B cell (primary cell): ENCODE measurements around the gene ULK4. TPM values are rescaled to one million over a fixed set of nuclear protein-coding genes. Genes with fewer than 3 reads are reported as not detected.

ENCODE experiments used
- ATAC-seq: fragments of 200-7000 bp; cut with Tn5 transposase; one replicate; pipeline ENCODE4 v1.10.0; 2021; ENCODE audit warnings: low read depth, mild to moderate bottlenecking, moderate number of reproducible peaks, moderate library complexity
- CTCF ChIA-PET: fragments of 350-600 bp; sonication (Branson Sonifier 250); formaldehyde crosslinking; loops from one replicate; lab custom pipeline; 2021; ENCODE audit warnings: antibody characterized with exemption, inconsistent platforms; lab: Charles Lee
- POLR2A ChIA-PET: fragments of 350-600 bp; sonication (Branson Sonifier 250); formaldehyde crosslinking; loops from one replicate; lab custom pipeline; 2021; ENCODE audit warnings: antibody characterized with exemption; lab: Charles Lee
- DNase-seq: peaks from one replicate; pipeline ENCODE4 v3.0.0; 2013
- H2AFZ ChIP-seq: 2 replicates; pipeline ENCODE4 v1.6.1; 2012; ENCODE audit warnings: mild to moderate bottlenecking, low read depth, low read length; ENCODE audit not compliant: insufficient read depth, poor library complexity, severe bottlenecking
- H3K27ac ChIP-seq, 2 donors: 1 replicate in 1 of 2; 2 replicates in 1 of 2; pipeline ENCODE4 v1.5.1; 2012 to 2013; ENCODE audit warnings: low read length in 2 of 2, mild to moderate bottlenecking in 2 of 2, moderate library complexity in 1 of 2
- H3K27me3 ChIP-seq, 4 experiments: fragments of 200-600 bp in 1 of 4; sonication (generic) in 1 of 4; replicated peaks in 1 of 4; 1 replicate in 2 of 4; 2 replicates in 2 of 4; pipeline versions ENCODE4 v1.6.1 to v1.7.0; 2013 to 2016; ENCODE audit warnings: low read length in 3 of 4, mild to moderate bottlenecking in 2 of 4, mixed read lengths in 1 of 4, moderate library complexity in 1 of 4; ENCODE audit not compliant: insufficient read depth in 4 of 4, control insufficient read depth in 3 of 4; ENCODE audit errors: control extremely low read depth in 1 of 4
- H3K36me3 ChIP-seq, 2 experiments: replicated peaks in 1 of 2; 1 replicate in 1 of 2; 2 replicates in 1 of 2; pipeline versions ENCODE4 v1.6.1 to v1.7.1; 2013; ENCODE audit warnings: low read length in 1 of 2; ENCODE audit not compliant: insufficient read depth in 2 of 2, control insufficient read depth in 1 of 2; ENCODE audit errors: control extremely low read depth in 1 of 2, extremely low read depth in 1 of 2
- H3K4me1 ChIP-seq, 2 donors: fragments of 200-600 bp in 1 of 2; sonication (generic) in 1 of 2; 1 replicate in 1 of 2; 2 replicates in 1 of 2; pipeline versions ENCODE4 v1.5.1 to v1.6.1; 2013 to 2017; ENCODE audit warnings: low read length in 2 of 2; ENCODE audit not compliant: control insufficient read depth in 2 of 2, insufficient read depth in 2 of 2
- H3K4me2 ChIP-seq: replicated peaks from 2 replicates; pipeline ENCODE3; 2012; ENCODE audit warnings: mild to moderate bottlenecking, low read depth, low read length; ENCODE audit not compliant: poor library complexity, severe bottlenecking
- H3K4me3 ChIP-seq, 5 experiments: fragments of 200-600 bp in 1 of 5; sonication (generic) in 1 of 5; 1 replicate in 3 of 5; 2 replicates in 2 of 5; pipeline versions ENCODE4 v1.5.1 to v1.7.0; 2011 to 2016; ENCODE audit warnings: low read length in 4 of 5, mild to moderate bottlenecking in 4 of 5, low read depth in 2 of 5, control low read depth in 1 of 5, moderate library complexity in 1 of 5; ENCODE audit not compliant: insufficient read depth in 1 of 5; ENCODE audit errors: control extremely low read depth in 1 of 5, extremely low read depth in 1 of 5
- H3K79me2 ChIP-seq: fragments of 200-600 bp; sonication (generic); one replicate; pipeline ENCODE4 v1.6.0; 2016; ENCODE audit warnings: low read length; ENCODE audit not compliant: control insufficient read depth, insufficient read depth
- H3K9ac ChIP-seq: fragments of 200-600 bp; sonication (generic); 2 replicates; pipeline ENCODE4 v1.6.1; 2017; ENCODE audit warnings: mild to moderate bottlenecking, low read length, moderate library complexity
- H3K9me3 ChIP-seq, 3 donors: one replicate each; pipeline versions ENCODE4 v1.6.1 to v1.7.1; 2013; ENCODE audit warnings: low read length in 2 of 3; ENCODE audit not compliant: control insufficient read depth in 2 of 3, insufficient read depth in 1 of 3; ENCODE audit errors: control extremely low read depth in 1 of 3
- H4K20me1 ChIP-seq: 2 replicates; pipeline ENCODE4 v1.6.0; 2012; ENCODE audit warnings: mild to moderate bottlenecking, low read length; ENCODE audit not compliant: insufficient read depth, control insufficient read depth, poor library complexity, severe bottlenecking
- H3K27ac Mint-ChIP-seq: one replicate; pipeline ENCODE4 v1.8.0; 2021; ENCODE audit warnings: mixed read lengths
- H3K27me3 Mint-ChIP-seq: one replicate; pipeline ENCODE4 v1.8.0; 2021; ENCODE audit warnings: mixed read lengths
- H3K4me1 Mint-ChIP-seq: one replicate; pipeline ENCODE4 v1.8.0; 2021; ENCODE audit warnings: mixed read lengths
- H3K4me3 Mint-ChIP-seq: one replicate; pipeline ENCODE4 v1.8.0; 2021; ENCODE audit warnings: mixed read lengths
- H3K9me3 Mint-ChIP-seq: one replicate; pipeline ENCODE4 v1.8.0; 2022; ENCODE audit warnings: mixed read lengths; ENCODE audit not compliant: insufficient read depth
- EZH2 ChIP-seq: IDR thresholded peaks from 2 replicates; pipeline ENCODE4 v1.6.1; 2012; ENCODE audit warnings: borderline replicate concordance, low read depth, mild to moderate bottlenecking, moderate library complexity, low read length; ENCODE audit not compliant: insufficient read depth, poor library complexity, severe bottlenecking
- WGBS: methylation state at CpG from one replicate; pipeline ENCODE4 v1.1.5; 2013; ENCODE audit warnings: missing lambda C conversion rate; ENCODE audit not compliant: insufficient coverage; 5-methylcytosine and 5-hydroxymethylcytosine counted together
- intact Hi-C: fragments of 100-400 bp; cut with micrococcal nuclease; formaldehyde crosslinking; loops from one replicate; pipeline ENCODE4 v1.10.0; 2022
- polyA plus RNA-seq: library from polyadenylated mRNA; depleted of rRNA; stranded (reverse); fragments of >200 nt; gene quantifications from 2 replicates; pipeline ENCODE4 v1.2.3, GENCODE V29; 2012
- total RNA-seq, 2 donors: library from RNA; stranded (reverse); fragments of 120-200 nt in 1 of 2; gene quantifications; 1 replicate in 1 of 2; 2 replicates in 1 of 2; pipeline versions ENCODE4 v1.2.3 to v1.2.4, GENCODE V29; 2013 to 2022
- TF ChIP-seq, protein P1 (sequence below): fragments of 200-600 bp; IDR thresholded peaks from one replicate; pipeline ENCODE4 v1.8.0; 2022; ENCODE audit warnings: antibody characterized with exemption, mild to moderate bottlenecking

Gene ULK4
- total and polyA plus RNA-seq, 2 donors (not counting 1 experiment from before 2014, with no cell fraction given): 5.2 to 33.7 TPM

DNA sequence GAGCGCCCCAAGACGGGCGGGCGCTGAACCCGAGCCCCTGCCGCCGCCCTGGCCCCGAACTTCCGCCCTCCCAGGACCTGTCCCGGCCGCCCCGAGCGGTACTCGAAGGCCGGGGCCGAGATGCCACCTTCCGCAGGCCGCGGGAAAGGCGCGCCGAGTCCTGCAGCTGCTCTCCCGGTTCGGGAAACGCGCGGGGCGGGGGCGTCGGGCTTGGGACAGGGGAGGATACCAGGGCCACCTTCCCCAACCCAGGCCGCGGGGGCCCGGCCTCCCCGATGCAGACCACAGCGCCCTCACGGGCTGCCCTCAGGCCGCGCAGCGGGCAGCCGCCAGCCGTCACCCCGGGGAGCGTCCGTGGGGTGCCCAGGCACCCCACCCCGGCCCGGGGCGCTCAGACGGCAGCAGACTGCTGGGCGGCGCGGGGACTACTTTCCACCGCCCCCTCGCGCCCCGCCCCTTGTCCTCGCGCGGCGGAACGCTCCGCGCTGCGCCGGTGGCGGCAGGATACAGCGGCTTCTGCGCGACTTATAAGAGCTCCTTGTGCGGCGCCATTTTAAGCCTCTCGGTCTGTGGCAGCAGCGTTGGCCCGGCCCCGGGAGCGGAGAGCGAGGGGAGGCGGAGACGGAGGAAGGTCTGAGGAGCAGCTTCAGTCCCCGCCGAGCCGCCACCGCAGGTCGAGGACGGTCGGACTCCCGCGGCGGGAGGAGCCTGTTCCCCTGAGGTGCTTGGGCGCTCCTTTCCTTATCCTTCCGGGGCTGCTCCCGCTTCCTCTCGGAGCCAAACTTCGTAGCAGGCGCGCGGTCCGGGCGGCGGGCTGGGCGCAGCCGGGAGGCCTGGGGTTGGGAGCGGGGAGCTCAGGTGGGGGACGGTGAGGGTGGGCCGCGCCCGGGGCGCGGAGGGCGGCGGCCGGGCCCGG lies 762.7 kb downstream of the ULK4 start, which contains the start of gene CTNNB1:
Gene CTNNB1 (plus strand): TSS at position 556 of the 916 bp plus-strand sequence. CDS start 24,564 bp downstream, outside the sequence.
- TF ChIP-seq, protein P1, sequence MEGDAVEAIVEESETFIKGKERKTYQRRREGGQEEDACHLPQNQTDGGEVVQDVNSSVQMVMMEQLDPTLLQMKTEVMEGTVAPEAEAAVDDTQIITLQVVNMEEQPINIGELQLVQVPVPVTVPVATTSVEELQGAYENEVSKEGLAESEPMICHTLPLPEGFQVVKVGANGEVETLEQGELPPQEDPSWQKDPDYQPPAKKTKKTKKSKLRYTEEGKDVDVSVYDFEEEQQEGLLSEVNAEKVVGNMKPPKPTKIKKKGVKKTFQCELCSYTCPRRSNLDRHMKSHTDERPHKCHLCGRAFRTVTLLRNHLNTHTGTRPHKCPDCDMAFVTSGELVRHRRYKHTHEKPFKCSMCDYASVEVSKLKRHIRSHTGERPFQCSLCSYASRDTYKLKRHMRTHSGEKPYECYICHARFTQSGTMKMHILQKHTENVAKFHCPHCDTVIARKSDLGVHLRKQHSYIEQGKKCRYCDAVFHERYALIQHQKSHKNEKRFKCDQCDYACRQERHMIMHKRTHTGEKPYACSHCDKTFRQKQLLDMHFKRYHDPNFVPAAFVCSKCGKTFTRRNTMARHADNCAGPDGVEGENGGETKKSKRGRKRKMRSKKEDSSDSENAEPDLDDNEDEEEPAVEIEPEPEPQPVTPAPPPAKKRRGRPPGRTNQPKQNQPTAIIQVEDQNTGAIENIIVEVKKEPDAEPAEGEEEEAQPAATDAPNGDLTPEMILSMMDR: no peak
- TF ChIP-seq EZH2: no peak
- no peaks in the 10 kb centered on the region for H3K9me3 Mint-ChIP-seq
- Histone ChIP-seq H3K36me3 (no peaks in the 10 kb centered on the region), H3K9me3 (no peaks in the 10 kb centered on the region), H3K4me2 (peak within 1 kb of the TSS; percentile 83), H3K27ac (peak within 1 kb of the TSS; percentile 94 to 97), H3K9ac (peak within 1 kb of the TSS; percentile 99), H3K27me3 (peaks cover 0 to 4% (median 0%) of the 10 kb centered on the region in 4 experiments), H3K4me1 (peaks cover 38 to 43% of the 10 kb centered on the region in 2 donors), H4K20me1 (peaks cover 42% of the 10 kb centered on the region), H3K4me3 (peak within 1 kb of the TSS; percentile 91 to 98 (median 96)), H2AFZ (peak within 1 kb of the TSS; percentile 93), H3K79me2 (peaks cover 67% of the 10 kb centered on the region)
- peak within 1 kb of the TSS; percentile 95 for H3K27ac Mint-ChIP-seq
- H3K27me3 Mint-ChIP-seq: peaks cover 8% of the 10 kb centered on the region
- ChIA-PET CTCF (interaction anchor here (0.6 to 2.0 kb wide), 9 partner anchors 9 to 748 kb away, joined by 3 to 22 read pairs (median 4); no protein-coding TSS in a partner anchor), POLR2A (interaction anchor here (0.6 to 2.3 kb wide), 10 partner anchors 9 to 813 kb away, joined by 3 to 14 read pairs (median 3); partner anchors contain the start of gene ZNF619)
- WGBS: under 1% methylated on average over 107 of the region's 112 CpGs
- peaks cover 45% of the 10 kb centered on the region for H3K4me1 Mint-ChIP-seq
- intact Hi-C loops: loop anchor here (1.0 to 10.0 kb wide), 7 partner anchors 228 to 890 kb away; partner anchors contain the start of genes EIF1B, RPL14 and ZNF621
- peak; percentile 97 for DNase-seq
- ATAC-seq: peak; percentile 82
- peak within 1 kb of the TSS; percentile 96 for H3K4me3 Mint-ChIP-seq
